ENCODE measurements around the gene KLHDC4.
"Not testable (repeated sequence)": the region's sequence is repeated elsewhere in the genome, so short reads cannot be mapped to it uniquely, and the experiment has no call there.

KLHDC4 gene

GRCh38 chr16:87721622-87722585 is 43.9 kb downstream of the KLHDC4 start:
- no peaks in the 10 kb centered on the region for H3K36me3 ChIP-seq (replicated peaks; ENCODE audit: insufficient read depth, low read length)
- H3K4me1 ChIP-seq (ENCODE audit: low read length): no peaks in the 10 kb centered on the region
- TF ChIP-seq CTCF (IDR thresholded peaks at IDR 0.05; ENCODE audit: low read length) (no peak), EZH2phosphoT487 (IDR thresholded peaks at IDR 0.05; ENCODE audit: low read length) (no peak), EZH2 (optimal IDR thresholded peaks at IDR 0.05; ENCODE audit: low read depth, low read length) (no peak)
- H3K9ac ChIP-seq (ENCODE audit: low read length): no peak overlapping the region
- no peaks in the 10 kb centered on the region for H3K27me3 ChIP-seq (replicated peaks; ENCODE audit: insufficient read depth, low read length)
- no peaks in the 10 kb centered on the region for H3K9me3 ChIP-seq (replicated peaks; ENCODE audit: insufficient read depth, low read length)
- H3K4me3 ChIP-seq (ENCODE audit: low read length): no peak overlapping the region
- H3K4me2 ChIP-seq (ENCODE audit: low read depth, low read length): no peak overlapping the region
- H3K79me2 ChIP-seq (ENCODE audit: low read length): no peaks in the 10 kb centered on the region
- no peaks in the 10 kb centered on the region for H4K20me1 ChIP-seq (ENCODE audit: insufficient read depth, low read length)
- H3F3A ChIP-seq (ENCODE audit: insufficient read depth, low read length): no peaks in the 10 kb centered on the region
- no peaks in the 10 kb centered on the region for H3K9me2 ChIP-seq (replicated peaks; ENCODE audit: insufficient read depth, low read length)
- no peak overlapping the region for H2AFZ ChIP-seq (ENCODE audit: low read length)
- DNase-seq: no peak
- no peak overlapping the region for H3K27ac ChIP-seq (ENCODE audit: low read length)

- no peaks in the 10 kb centered on the region for H3K79me2 ChIP-seq (ENCODE audit: low read length)
- no peak overlapping the region for H3K4me3 ChIP-seq (ENCODE audit: low read length)
- no peak overlapping the region for H2AFZ ChIP-seq (ENCODE audit: low read length)
- no peaks in the 10 kb centered on the region for H3K27me3 ChIP-seq (replicated peaks; ENCODE audit: insufficient read depth, low read length)
- H3F3A ChIP-seq (ENCODE audit: insufficient read depth, low read length): no peaks in the 10 kb centered on the region
- H3K9me3 ChIP-seq (replicated peaks; ENCODE audit: insufficient read depth, low read length): no peaks in the 10 kb centered on the region
- TF ChIP-seq EZH2 (optimal IDR thresholded peaks at IDR 0.05; ENCODE audit: low read depth, low read length): no peak
- no peak for TF ChIP-seq CTCF (IDR thresholded peaks at IDR 0.05; ENCODE audit: low read length)
- TF ChIP-seq EZH2phosphoT487 (IDR thresholded peaks at IDR 0.05; ENCODE audit: low read length): no peak
- no peaks in the 10 kb centered on the region for H3K36me3 ChIP-seq (replicated peaks; ENCODE audit: insufficient read depth, low read length)
- H4K20me1 ChIP-seq (ENCODE audit: insufficient read depth, low read length): no peaks in the 10 kb centered on the region
- no peaks in the 10 kb centered on the region for H3K9me2 ChIP-seq (replicated peaks; ENCODE audit: insufficient read depth, low read length)
- no peaks in the 10 kb centered on the region for H3K4me1 ChIP-seq (ENCODE audit: low read length)
- H3K4me2 ChIP-seq (ENCODE audit: low read depth, low read length): no peak overlapping the region
- no peak overlapping the region for H3K9ac ChIP-seq (ENCODE audit: low read length)
- no peak for DNase-seq
- H3K27ac ChIP-seq (ENCODE audit: low read length): no peak overlapping the region
Observed at GRCh38 chr16:87720446-87720845, 45.3 kb downstream of the KLHDC4 start.

GRCh38 chr16:87718831-87719230 is 47.0 kb downstream of the KLHDC4 start:
- not testable (repeated sequence) for H3K9me2 ChIP-seq (replicated peaks; ENCODE audit: insufficient read depth, low read length); H4K20me1 ChIP-seq (ENCODE audit: insufficient read depth, low read length); H3K4me1 ChIP-seq (ENCODE audit: low read length); H3K36me3 ChIP-seq (replicated peaks; ENCODE audit: insufficient read depth, low read length); H3K79me2 ChIP-seq (ENCODE audit: low read length); H3K27me3 ChIP-seq (replicated peaks; ENCODE audit: insufficient read depth, low read length); H3K9ac ChIP-seq (ENCODE audit: low read length); H3K27ac ChIP-seq (ENCODE audit: low read length); DNase-seq; H3K4me3 ChIP-seq (ENCODE audit: low read length); H3F3A ChIP-seq (ENCODE audit: insufficient read depth, low read length); H3K9me3 ChIP-seq (replicated peaks; ENCODE audit: insufficient read depth, low read length); H2AFZ ChIP-seq (ENCODE audit: low read length); H3K4me2 ChIP-seq (ENCODE audit: low read depth, low read length)

- no peaks in the 10 kb centered on the region for H3K79me2 ChIP-seq (ENCODE audit: low read length)
- H3K27ac ChIP-seq (ENCODE audit: low read length): no peak overlapping the region
- H3K9me2 ChIP-seq (replicated peaks; ENCODE audit: insufficient read depth, low read length): no peaks in the 10 kb centered on the region
- H3K4me3 ChIP-seq (ENCODE audit: low read length): no peak overlapping the region
- no peaks in the 10 kb centered on the region for H4K20me1 ChIP-seq (ENCODE audit: insufficient read depth, low read length)
- DNase-seq: no peak
- no peaks in the 10 kb centered on the region for H3K9me3 ChIP-seq (replicated peaks; ENCODE audit: insufficient read depth, low read length)
- TF ChIP-seq CTCF (IDR thresholded peaks at IDR 0.05; ENCODE audit: low read length) (no peak), EZH2 (optimal IDR thresholded peaks at IDR 0.05; ENCODE audit: low read depth, low read length) (no peak)
- no peaks in the 10 kb centered on the region for H3K4me1 ChIP-seq (ENCODE audit: low read length)
- H3K4me2 ChIP-seq (ENCODE audit: low read depth, low read length): no peak overlapping the region
- no peak overlapping the region for H3K9ac ChIP-seq (ENCODE audit: low read length)
- no peaks in the 10 kb centered on the region for H3K27me3 ChIP-seq (replicated peaks; ENCODE audit: insufficient read depth, low read length)
- H3K36me3 ChIP-seq (replicated peaks; ENCODE audit: insufficient read depth, low read length): no peaks in the 10 kb centered on the region
- no peak overlapping the region for H2AFZ ChIP-seq (ENCODE audit: low read length)
- H3F3A ChIP-seq (ENCODE audit: insufficient read depth, low read length): no peaks in the 10 kb centered on the region
Observed at GRCh38 chr16:87715658-87716057, 50.1 kb downstream of the KLHDC4 start.

Measured in MM.1S (cell line).